Measurements from ENCODE around the gene GUCD1.

DNA sequence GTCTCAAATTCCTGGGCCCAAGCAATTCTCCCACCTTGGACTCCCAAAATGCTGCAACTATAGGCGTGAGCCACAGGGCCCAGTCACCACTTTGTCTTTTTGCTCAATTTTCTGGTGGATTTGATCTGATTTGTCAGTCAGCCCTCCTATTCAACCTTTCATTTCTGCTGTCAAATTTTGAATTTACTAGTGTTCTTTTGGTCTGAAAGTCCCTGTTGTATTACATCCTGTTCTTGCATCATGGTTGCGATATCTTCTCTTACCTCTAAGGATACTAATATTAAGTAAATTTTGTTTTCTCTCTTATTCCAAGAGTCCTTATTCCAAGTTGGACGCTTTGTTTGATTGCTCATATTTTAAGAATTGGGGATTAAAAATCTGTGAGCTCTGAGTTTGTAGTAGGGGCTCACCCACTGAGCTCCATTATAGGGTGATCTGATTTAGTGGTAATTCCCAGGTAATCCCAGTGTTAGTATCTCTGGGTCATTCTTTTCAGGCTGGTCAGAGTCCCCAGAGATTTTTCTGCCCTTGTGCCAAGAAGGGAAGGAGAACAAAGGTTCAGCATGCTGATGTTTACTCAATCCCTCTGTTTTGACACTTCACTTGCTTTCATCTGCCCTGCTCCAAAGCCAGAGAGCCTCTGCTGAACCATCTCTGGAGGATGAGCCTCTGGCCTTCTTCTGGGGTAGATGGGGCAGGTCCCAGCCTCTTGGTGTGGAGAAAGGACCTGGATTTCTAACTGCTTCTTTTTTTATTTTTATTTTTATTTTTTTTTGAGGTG, 49.8 kb downstream of the GUCD1 start:
- TF ChIP-seq, protein P1, sequence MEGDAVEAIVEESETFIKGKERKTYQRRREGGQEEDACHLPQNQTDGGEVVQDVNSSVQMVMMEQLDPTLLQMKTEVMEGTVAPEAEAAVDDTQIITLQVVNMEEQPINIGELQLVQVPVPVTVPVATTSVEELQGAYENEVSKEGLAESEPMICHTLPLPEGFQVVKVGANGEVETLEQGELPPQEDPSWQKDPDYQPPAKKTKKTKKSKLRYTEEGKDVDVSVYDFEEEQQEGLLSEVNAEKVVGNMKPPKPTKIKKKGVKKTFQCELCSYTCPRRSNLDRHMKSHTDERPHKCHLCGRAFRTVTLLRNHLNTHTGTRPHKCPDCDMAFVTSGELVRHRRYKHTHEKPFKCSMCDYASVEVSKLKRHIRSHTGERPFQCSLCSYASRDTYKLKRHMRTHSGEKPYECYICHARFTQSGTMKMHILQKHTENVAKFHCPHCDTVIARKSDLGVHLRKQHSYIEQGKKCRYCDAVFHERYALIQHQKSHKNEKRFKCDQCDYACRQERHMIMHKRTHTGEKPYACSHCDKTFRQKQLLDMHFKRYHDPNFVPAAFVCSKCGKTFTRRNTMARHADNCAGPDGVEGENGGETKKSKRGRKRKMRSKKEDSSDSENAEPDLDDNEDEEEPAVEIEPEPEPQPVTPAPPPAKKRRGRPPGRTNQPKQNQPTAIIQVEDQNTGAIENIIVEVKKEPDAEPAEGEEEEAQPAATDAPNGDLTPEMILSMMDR (IDR thresholded peaks at IDR 0.05): no peak
- TF ChIP-seq POLR2A (IDR thresholded peaks at IDR 0.05): no peak

Measured in lower leg skin (tissue), 3 donors.